HG02852 (cell line): ENCODE results near the gene LBP.
"Not testable (repeated sequence)": the region's sequence is repeated elsewhere in the genome, so short reads cannot be mapped to it uniquely, and the experiment has no call there.

Source experiments
- ATAC-seq: cut with Tn5 transposase; IDR thresholded peaks from one replicate; pipeline ENCODE4 v1.9.1; 2021; ENCODE audit warnings: mild to moderate bottlenecking, moderate library complexity; ENCODE audit not compliant: unreplicated experiment

LBP gene

GRCh38 chr20:38392356-38392755 is 46.1 kb downstream of the LBP start:
- ATAC-seq, result no peak

- no peak for ATAC-seq
Observed at GRCh38 chr20:38393259-38393658, 47.0 kb downstream of the LBP start.

- no peak for ATAC-seq
Observed at GRCh38 chr20:38395165-38395564, 48.9 kb downstream of the LBP start.

GRCh38 chr20:38395751-38396395 is 49.6 kb downstream of the LBP start:
- ATAC-seq, result not testable (repeated sequence)

- ATAC-seq, result no peak
Observed at GRCh38 chr20:38402089-38402488, 55.8 kb downstream of the LBP start.

GRCh38 chr20:38402816-38403215 is 56.5 kb downstream of the LBP start:
- no peak for ATAC-seq

- ATAC-seq, result no peak
Observed at GRCh38 chr20:38404016-38404415, 57.7 kb downstream of the LBP start.

- no peak for ATAC-seq
Observed at GRCh38 chr20:38405132-38405531, 58.9 kb downstream of the LBP start.

GRCh38 chr20:38406476-38406875 is 60.2 kb downstream of the LBP start:
- ATAC-seq, result no peak

- no peak for ATAC-seq
Observed at GRCh38 chr20:38407321-38407720, 61.0 kb downstream of the LBP start.

GRCh38 chr20:38407822-38408221 is 61.5 kb downstream of the LBP start:
- ATAC-seq, result not testable (repeated sequence)

GRCh38 chr20:38412877-38413577 is 66.7 kb downstream of the LBP start:
- ATAC-seq, result no peak

- no peak for ATAC-seq
Observed at GRCh38 chr20:38414769-38415450, 68.6 kb downstream of the LBP start.

- no peak for ATAC-seq
Observed at GRCh38 chr20:38418509-38419204, 72.4 kb downstream of the LBP start.

- ATAC-seq, result no peak
Observed at GRCh38 chr20:38420388-38421085, 74.3 kb downstream of the LBP start.

- no peak for ATAC-seq
Observed at GRCh38 chr20:38421915-38422314, 75.6 kb downstream of the LBP start.

- ATAC-seq, result no peak
Observed at GRCh38 chr20:38423541-38423940, 77.3 kb downstream of the LBP start.

- ATAC-seq, result no peak
Observed at GRCh38 chr20:38424401-38424800, 78.1 kb downstream of the LBP start.

- no peak for ATAC-seq
Observed at GRCh38 chr20:38426006-38426897, 80.0 kb downstream of the LBP start.
